Activated naive CD4-positive, alpha-beta T cell treated with anti-CD3 and anti-CD28 coated beads, Interleukin-2, amount 50 U/mL, for 16 hours (primary cell): ENCODE results near the gene UGT1A9.
"Not testable (repeated sequence)": the region's sequence is repeated elsewhere in the genome, so short reads cannot be mapped to it uniquely, and the experiment has no call there.

Source experiments
- DNase-seq: peaks from one replicate; pipeline ENCODE4 v3.0.0-alpha.2; 2020

UGT1A9 gene

GRCh38 chr2:233671290-233672161 is at the start of gene UGT1A9:
TSS of gene UGT1A9 (plus strand) at chr2:233671898. CDS start at chr2:233671935, 37 bp downstream.
- no peak for DNase-seq

DNA sequence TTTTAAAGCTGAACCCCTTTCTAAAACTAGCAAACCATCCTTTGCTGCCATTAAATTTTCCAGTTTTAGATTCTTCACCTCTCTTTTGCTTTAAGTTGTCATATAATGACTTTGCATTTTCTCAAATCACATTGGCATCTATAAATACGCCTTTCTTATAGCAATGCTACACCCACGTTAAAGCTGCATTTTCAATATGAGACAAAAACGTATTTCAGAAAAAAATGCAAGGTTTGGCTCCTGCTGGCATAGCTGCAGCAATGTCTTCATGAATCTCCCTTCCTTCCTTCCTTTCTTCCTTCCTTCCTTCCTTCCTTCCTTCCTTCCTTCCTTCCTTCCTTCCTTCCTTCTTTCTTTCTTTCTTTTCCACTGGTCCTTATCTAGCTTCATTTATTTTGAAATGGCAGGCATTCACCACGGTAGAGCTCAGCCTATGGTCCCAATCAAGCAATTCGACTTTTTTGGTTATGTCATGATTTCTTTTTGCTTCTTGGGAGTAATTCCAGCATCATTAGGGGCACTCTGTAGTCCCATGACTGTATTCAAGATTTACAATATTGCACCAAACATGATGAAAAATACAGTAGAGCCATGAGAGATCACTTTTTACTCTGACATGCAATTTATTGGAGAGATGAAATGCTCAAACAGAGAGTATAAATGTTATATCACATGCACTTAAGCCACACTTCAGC is 44.2 kb upstream of the UGT1A9 start:
- DNase-seq = no peak

GRCh38 chr2:233636306-233636705 is 35.4 kb upstream of the UGT1A9 start, which contains the start of gene UGT1A10:
TSS of gene UGT1A10 (plus strand) at chr2:233636448. CDS start at chr2:233636523, 75 bp downstream.
- DNase-seq = not testable (repeated sequence)

DNA sequence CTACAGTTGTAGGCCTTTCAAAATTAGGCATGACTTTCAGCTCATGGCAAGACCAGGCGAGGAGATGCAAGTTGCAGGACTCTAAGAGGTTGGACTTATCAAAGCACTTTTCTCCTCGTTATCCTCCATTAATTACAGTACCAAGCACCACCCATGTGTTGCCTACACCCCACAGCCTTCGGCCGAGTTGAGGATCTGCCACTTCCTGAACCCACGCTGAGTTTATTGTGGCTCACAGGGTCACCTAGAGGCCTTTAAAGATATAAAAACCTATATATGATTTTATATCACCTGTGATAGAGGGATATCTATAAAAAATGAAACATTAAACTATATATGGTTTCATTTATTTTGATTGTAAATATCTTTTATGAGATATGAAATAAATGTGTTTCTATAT is 32.9 kb upstream of the UGT1A9 start:
- no peak for DNase-seq

GRCh38 chr2:233639860-233640259 is 31.8 kb upstream of the UGT1A9 start:
- no peak for DNase-seq

DNA sequence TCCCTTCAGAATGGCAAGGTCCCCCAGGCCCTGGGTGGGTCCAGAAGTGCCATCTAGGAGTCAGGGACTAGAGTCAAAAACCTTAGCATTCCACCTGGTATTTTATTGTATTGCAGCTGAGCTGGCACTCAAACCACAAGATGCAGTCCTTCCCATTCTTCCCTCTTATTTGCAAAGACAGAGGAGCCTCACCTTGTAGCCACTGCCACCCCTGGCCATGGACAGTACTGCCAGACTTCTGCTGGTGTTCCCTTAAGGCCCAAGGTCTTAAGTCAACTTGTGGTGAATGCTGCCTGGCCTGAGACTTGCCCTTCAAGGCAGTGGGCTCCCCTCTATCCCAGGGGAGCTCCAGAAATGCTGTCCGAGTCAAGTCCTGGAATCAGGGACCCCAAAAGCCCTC is 28.6 kb upstream of the UGT1A9 start:
- DNase-seq = no peak

DNA sequence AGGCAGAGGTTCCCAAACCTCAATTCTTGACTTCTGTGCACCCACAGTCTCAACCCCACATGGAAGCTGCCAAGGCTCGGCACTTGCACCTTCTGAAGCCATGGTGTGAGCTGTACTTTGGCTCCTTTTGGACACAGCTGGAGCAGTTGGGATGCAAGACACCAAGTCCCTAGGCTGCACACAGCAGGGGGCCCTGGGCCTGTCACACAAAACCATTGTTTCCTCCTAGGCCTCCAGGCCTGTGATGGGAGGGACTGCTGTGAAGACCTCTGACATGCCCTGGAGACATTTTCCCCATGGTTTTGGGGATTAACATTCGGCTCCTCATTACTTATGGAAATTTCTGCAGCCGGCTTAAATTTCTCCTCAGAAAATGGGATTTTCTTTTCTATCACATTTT is 25.7 kb upstream of the UGT1A9 start:
- DNase-seq = not testable (repeated sequence)

DNA sequence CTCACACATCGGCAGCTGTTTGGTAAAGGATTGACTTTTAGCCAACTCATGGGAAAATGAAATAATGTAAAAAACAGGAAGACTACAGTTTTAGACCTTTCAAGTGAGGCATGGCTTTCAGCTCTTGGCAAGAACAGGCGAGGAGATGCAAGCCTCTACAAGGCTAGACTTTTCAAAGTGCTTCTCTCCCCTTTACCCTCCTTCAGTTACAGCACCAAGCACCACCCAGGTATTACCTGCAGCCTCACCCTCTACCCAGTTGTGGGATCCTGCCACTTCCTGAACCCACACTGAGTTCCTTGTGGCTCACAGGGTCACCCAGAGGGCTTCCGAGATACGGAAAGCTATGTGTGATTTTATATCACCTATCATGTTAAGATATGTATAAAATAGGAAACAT is 20.7 kb upstream of the UGT1A9 start:
- no peak for DNase-seq

DNA sequence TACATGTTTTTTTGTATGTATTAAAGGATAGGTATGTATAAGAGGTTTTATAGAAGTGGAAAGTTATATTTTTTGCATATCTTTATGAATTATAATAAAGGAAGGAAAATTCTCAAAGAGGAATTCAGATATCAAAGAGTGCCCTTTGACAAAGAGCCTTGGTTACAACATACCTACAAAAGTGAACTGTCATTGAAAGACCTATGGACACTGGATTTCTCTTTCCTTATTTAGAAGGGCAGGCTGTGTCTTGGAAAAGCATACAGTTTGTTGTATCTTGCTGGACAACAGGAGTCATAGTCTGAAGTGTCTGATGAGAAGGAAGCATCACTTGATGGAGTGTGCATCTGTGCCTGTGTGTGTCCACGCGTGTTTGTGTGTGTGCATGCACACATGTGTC is 20.3 kb upstream of the UGT1A9 start:
- no peak for DNase-seq

GRCh38 chr2:233654501-233654900 is 17.2 kb upstream of the UGT1A9 start:
- DNase-seq = no peak

- no peak for DNase-seq
Observed at GRCh38 chr2:233655043-233655442, 16.7 kb upstream of the UGT1A9 start.

GRCh38 chr2:233655943-233656342 is 15.8 kb upstream of the UGT1A9 start:
- DNase-seq = not testable (repeated sequence)

DNA sequence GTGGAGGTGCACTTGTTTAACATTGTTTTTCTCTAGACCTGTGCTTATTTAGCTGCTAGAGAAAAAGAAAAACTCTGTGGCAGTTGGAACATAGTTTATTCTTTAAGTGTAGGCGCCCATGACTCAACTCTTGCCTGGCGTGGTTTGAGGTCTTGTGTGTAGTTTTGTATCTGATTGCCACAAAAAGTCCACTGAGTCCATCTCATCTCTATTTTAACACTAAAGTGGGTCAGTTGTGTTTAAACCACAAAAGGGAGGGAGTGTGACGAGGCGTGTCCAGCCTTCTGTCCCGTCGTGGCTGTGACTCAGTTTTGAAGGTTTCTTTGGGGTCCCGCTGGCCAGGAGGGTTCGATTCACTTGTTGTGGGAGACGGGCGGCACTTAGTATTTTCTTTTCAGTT is 15.3 kb upstream of the UGT1A9 start:
- DNase-seq = no peak

DNA sequence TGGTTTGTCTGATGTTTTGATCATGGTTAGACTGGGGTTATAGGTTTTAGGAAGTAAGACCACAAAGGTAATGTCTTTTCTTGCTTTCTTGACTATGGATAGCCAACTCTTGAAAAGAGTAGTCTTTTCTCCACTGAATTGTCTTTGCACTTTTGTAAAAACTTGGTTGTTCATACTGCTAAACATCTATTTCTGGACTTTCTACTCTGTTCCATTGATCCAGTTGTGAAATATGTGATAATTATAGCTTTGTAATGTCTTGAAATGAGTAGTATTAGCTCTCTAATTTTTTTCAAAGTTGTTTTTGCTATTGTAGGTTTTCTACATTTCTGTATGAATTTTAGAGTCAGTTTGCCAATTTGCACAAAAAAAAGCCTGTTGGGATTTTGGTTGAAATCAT is 13.1 kb upstream of the UGT1A9 start:
- no peak for DNase-seq

DNA sequence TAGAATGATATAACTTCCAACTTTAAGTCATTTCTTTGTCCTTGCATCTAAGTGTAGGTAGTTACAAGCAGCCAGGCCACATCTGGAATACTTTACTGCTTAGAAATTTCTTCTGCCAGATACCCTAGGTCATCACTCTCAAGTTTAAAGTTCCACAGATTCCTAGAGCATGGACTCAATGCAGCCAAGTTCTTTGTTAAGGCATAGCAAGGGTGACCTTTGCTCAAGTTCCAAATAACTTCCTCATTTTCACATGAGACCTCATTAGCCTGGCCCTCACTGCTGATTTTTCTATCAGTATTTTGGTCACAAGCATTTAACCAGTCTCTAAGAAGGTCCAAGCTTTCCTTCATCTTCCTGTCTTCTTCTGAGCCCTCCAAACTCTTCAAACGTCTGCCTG is 7.8 kb upstream of the UGT1A9 start:
- DNase-seq = no peak

GRCh38 chr2:233668605-233669260 is 3.0 kb upstream of the UGT1A9 start:
- DNase-seq = no peak

DNA sequence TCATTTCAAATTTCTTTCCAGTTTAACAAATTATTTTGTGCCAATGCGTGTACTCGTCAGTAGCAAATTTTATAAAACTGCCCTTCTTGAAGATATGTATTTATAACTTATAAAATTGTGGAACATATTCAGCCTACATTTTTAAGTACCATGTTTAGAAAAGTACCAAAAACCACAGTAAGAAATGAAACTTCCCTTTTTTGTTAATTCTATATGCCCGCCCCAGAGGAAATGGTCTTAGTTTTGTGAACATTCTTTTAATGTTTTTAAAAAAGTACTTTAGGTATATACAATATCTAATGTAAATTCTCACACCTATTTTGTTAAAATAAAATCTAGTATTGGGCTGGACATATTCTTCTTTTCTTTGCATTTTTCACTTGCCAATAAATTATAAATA is 1.2 kb downstream of the UGT1A9 start:
- no peak for DNase-seq

DNA sequence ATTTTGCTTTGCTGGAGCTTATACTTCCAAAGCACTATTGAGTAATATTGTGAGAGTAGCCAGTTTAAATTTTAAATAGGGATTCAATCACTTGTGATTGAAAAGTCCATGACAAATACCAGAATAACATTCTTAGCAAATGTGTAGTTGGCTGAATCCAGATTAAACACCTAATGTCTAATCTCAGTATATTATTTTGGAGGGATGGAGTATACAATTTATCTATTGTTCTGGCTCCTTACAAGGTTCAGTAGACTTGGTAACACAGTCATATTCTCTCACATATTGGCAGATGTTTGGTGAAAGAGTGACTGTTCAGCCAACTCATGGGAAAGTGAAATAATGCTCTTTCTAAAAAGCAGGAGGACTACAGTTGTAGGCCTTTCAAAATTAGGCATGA is 2.2 kb downstream of the UGT1A9 start:
- DNase-seq = no peak

- DNase-seq = no peak
Observed at GRCh38 chr2:233674314-233674713, 2.6 kb downstream of the UGT1A9 start.

- DNase-seq = no peak
Observed at GRCh38 chr2:233674995-233675394, 3.3 kb downstream of the UGT1A9 start.

- no peak for DNase-seq
Observed at GRCh38 chr2:233676046-233676445, 4.3 kb downstream of the UGT1A9 start.

- no peak for DNase-seq
Observed at GRCh38 chr2:233679196-233679595, 7.5 kb downstream of the UGT1A9 start.

GRCh38 chr2:233680361-233681045 is 8.8 kb downstream of the UGT1A9 start:
- DNase-seq = no peak
